Measurements from ENCODE around the gene GPC6. TPM values are rescaled to one million over a fixed set of nuclear protein-coding genes. Genes with fewer than 3 reads are reported as not detected.

GPC6 gene
- polyA plus RNA-seq, 1 donor (not counting 4 experiments of a cell fraction or from before 2014, with no cell fraction given): 0.42 TPM

DNA sequence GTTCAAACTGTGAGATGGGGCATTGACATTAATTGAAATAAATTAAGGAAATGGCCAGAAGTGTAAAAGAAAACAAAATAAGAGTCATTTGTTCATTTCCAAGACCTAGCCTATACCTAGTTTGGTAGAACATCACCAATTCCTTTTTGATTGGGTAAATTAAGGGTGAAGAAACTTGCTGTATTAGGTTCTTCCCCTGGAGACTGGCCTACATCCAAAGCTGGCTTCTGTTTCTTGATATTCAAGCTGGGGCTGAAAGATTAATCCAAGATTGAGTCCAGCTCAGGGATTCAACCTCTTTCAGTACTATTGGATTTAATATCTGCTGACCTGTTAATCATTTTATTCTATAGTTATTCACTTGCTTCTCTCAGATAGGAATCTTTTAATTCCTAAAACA lies 183.2 kb downstream of the GPC6 start:
- no peak overlapping the region for H3K4me2 ChIP-seq (ENCODE audit: control insufficient read depth, extremely low read depth, insufficient read depth, low read depth, low read length)
- H3K79me2 ChIP-seq (ENCODE audit: control insufficient read depth, insufficient read depth, low read length): no peaks in the 10 kb centered on the region
- no peak overlapping the region for H2AFZ ChIP-seq (ENCODE audit: control insufficient read depth, low read length)
- dilution Hi-C loops (cut with MboI; ENCODE audit: extremely low pct_ligation_motif_present, low sequenced_read_pairs): no loop called here
- TF ChIP-seq EZH2 (IDR thresholded peaks at IDR 0.05; ENCODE audit: low read length): no peak
- TF ChIP-seq, protein P1, sequence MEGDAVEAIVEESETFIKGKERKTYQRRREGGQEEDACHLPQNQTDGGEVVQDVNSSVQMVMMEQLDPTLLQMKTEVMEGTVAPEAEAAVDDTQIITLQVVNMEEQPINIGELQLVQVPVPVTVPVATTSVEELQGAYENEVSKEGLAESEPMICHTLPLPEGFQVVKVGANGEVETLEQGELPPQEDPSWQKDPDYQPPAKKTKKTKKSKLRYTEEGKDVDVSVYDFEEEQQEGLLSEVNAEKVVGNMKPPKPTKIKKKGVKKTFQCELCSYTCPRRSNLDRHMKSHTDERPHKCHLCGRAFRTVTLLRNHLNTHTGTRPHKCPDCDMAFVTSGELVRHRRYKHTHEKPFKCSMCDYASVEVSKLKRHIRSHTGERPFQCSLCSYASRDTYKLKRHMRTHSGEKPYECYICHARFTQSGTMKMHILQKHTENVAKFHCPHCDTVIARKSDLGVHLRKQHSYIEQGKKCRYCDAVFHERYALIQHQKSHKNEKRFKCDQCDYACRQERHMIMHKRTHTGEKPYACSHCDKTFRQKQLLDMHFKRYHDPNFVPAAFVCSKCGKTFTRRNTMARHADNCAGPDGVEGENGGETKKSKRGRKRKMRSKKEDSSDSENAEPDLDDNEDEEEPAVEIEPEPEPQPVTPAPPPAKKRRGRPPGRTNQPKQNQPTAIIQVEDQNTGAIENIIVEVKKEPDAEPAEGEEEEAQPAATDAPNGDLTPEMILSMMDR (optimal IDR thresholded peaks at IDR 0.05 in 1 of 3, IDR thresholded peaks at IDR 0.05 in 1 of 3, conservative IDR thresholded peaks at IDR 0.05 in 1 of 3; ENCODE audit: extremely low read depth in 1 of 3, insufficient read depth in 2 of 3, low read length in 3 of 3): no peak
- no peak for DNase-seq (ENCODE audit: low read depth, low spot score)
- no peak overlapping the region for H3K9ac ChIP-seq (ENCODE audit: control insufficient read depth, extremely low read depth, insufficient read depth, low read length)
- no peaks in the 10 kb centered on the region for H3K4me1 ChIP-seq (ENCODE audit: control insufficient read depth, extremely low read depth, insufficient read depth, low read length)
- H3K27ac ChIP-seq (ENCODE audit: control insufficient read depth, insufficient read depth, low read length): no peak overlapping the region
- no peaks in the 10 kb centered on the region for H3K36me3 ChIP-seq (ENCODE audit: control insufficient read depth in 2 of 2, extremely low read depth in 1 of 2, insufficient read depth in 2 of 2, low read length in 2 of 2)
- no peak overlapping the region for H3K4me3 ChIP-seq (ENCODE audit: control insufficient read depth in 2 of 3, extremely low read depth in 1 of 3, insufficient read depth in 2 of 3, low read depth in 1 of 3, low read length in 3 of 3)
- H3K9me3 ChIP-seq (ENCODE audit: control insufficient read depth, low read depth, low read length): no peaks in the 10 kb centered on the region
- H3K9me1 ChIP-seq (ENCODE audit: control insufficient read depth, extremely low read depth, insufficient read depth, low read length): no peaks in the 10 kb centered on the region
- no peak for FAIRE-seq
- no peaks in the 10 kb centered on the region for H3K27me3 ChIP-seq (ENCODE audit: control insufficient read depth, extremely low read depth, insufficient read depth, low read length)
- no peaks in the 10 kb centered on the region for H4K20me1 ChIP-seq (ENCODE audit: control insufficient read depth, extremely low read depth, insufficient read depth, low read length)

DNA sequence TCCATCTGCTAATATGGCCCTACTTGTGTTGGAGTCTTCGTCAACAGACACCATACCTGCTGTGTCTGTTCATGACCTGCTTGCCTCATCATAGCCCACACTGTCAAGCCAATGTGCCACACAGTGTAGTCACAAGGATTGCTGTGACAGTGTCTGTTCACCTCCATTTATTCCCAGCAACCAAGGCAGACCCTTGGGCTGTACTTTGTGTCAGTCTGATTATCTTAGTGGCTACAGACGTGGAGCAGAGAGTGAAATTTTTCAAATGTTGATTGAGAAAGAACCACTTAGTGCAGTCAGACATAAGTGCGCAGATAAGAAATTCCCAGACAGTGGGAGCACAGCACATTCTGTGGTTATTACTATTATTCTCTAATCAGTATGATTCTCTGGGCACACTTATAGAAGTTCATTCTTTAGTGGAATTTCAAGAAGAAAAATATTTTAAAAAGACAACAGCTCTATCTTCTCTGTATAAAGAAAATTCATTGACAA lies 184.6 kb downstream of the GPC6 start:
- no peaks in the 10 kb centered on the region for H3K79me2 ChIP-seq (ENCODE audit: control insufficient read depth, insufficient read depth, low read length)
- no peak for TF ChIP-seq EZH2 (IDR thresholded peaks at IDR 0.05; ENCODE audit: low read length)
- TF ChIP-seq, protein P1 (optimal IDR thresholded peaks at IDR 0.05 in 1 of 3, IDR thresholded peaks at IDR 0.05 in 1 of 3, conservative IDR thresholded peaks at IDR 0.05 in 1 of 3; ENCODE audit: extremely low read depth in 1 of 3, insufficient read depth in 2 of 3, low read length in 3 of 3): no peak
- H3K9me1 ChIP-seq (ENCODE audit: control insufficient read depth, extremely low read depth, insufficient read depth, low read length): no peaks in the 10 kb centered on the region
- no peak overlapping the region for H3K27ac ChIP-seq (ENCODE audit: control insufficient read depth, insufficient read depth, low read length)
- no peaks in the 10 kb centered on the region for H3K27me3 ChIP-seq (ENCODE audit: control insufficient read depth, extremely low read depth, insufficient read depth, low read length)
- H3K36me3 ChIP-seq (ENCODE audit: control insufficient read depth in 2 of 2, extremely low read depth in 1 of 2, insufficient read depth in 2 of 2, low read length in 2 of 2): no peaks in the 10 kb centered on the region
- no peak for FAIRE-seq
- H3K9ac ChIP-seq (ENCODE audit: control insufficient read depth, extremely low read depth, insufficient read depth, low read length): no peak overlapping the region
- H3K4me3 ChIP-seq (ENCODE audit: control insufficient read depth in 2 of 3, extremely low read depth in 1 of 3, insufficient read depth in 2 of 3, low read depth in 1 of 3, low read length in 3 of 3): no peak overlapping the region
- H3K4me2 ChIP-seq (ENCODE audit: control insufficient read depth, extremely low read depth, insufficient read depth, low read depth, low read length): no peak overlapping the region
- H3K9me3 ChIP-seq (ENCODE audit: control insufficient read depth, low read depth, low read length): no peaks in the 10 kb centered on the region
- DNase-seq (ENCODE audit: low read depth, low spot score): no peak
- no peak overlapping the region for H2AFZ ChIP-seq (ENCODE audit: control insufficient read depth, low read length)
- no peaks in the 10 kb centered on the region for H4K20me1 ChIP-seq (ENCODE audit: control insufficient read depth, extremely low read depth, insufficient read depth, low read length)
- H3K4me1 ChIP-seq (ENCODE audit: control insufficient read depth, extremely low read depth, insufficient read depth, low read length): no peaks in the 10 kb centered on the region
- dilution Hi-C loops (cut with MboI; ENCODE audit: extremely low pct_ligation_motif_present, low sequenced_read_pairs): no loop called here

Data from keratinocyte (primary cell).